ENCODE measurements around the gene PPP1R3G. TPM values are rescaled to one million over a fixed set of nuclear protein-coding genes. Genes with fewer than 3 reads are reported as not detected.

The PPP1R3G gene
- polyA plus RNA-seq, 1 donor from 2014 or later, result 0.23 TPM

GRCh38 chr6:5081955-5082354 lies 3.2 kb upstream of the PPP1R3G start:
- H3K36me3 Mint-ChIP-seq, result peaks cover 3% of the 10 kb centered on the region
- no peak overlapping the region for H3K27ac Mint-ChIP-seq
- H3K9me3 Mint-ChIP-seq, result no peaks in the 10 kb centered on the region
- peaks cover 19% of the 10 kb centered on the region for H3K27me3 Mint-ChIP-seq
- peak overlapping the region in 1 of 4 donors; percentile 50 for H3K4me3 Mint-ChIP-seq
- H3K4me1 Mint-ChIP-seq, result peaks cover 0 to 8% (median 5%) of the 10 kb centered on the region in 3 donors

DNA sequence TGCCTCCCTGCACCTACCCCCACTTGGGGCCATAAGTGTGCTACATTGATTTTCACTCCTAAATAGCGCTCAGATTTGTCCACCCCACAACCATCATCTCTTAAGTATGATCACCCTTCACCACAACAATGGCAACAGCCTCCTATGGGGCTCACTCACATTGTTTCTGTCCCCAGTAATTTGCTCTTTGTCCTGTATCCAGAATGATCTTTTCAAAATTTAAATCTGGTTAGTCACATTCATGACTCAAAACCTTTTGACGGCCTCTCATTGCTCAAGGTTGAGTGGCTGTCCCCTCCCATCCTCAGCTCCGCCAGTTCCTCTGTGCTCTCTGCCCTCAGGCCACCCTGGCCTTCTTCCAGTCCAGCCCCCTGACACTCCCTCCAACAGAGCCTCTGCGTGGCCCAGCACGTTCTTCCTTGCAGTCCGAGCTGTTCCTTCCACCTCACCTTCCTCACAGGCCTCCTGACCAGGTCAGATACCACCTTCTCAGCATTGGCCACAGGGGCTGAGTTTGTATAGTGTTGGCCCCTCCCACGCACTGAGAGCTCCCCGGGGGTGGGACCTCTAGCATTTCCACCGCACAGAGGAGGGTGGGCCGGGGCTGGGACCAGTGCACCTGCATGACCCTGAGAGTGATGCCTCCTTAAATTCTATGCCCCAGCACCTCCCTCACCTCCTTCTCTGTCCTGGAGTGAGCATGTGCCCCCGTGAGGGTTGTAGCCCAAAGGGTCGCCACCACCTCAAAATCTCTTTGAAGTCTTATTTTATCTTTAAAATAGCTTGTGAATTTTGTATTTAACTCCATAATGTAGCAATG lies 2.4 kb upstream of the PPP1R3G start:
- Mint-ChIP-seq H3K4me1 (peaks cover 0 to 11% (median 5%) of the 10 kb centered on the region in 3 donors), H3K27me3 (peaks cover 25% of the 10 kb centered on the region), H3K27ac (peak overlapping the region in 1 of 3 donors; percentile 83), H3K4me3 (peak overlapping the region in 2 of 4 donors; percentile 16 to 50), H3K9me3 (no peaks in the 10 kb centered on the region), H3K36me3 (peaks cover 3% of the 10 kb centered on the region)

DNA sequence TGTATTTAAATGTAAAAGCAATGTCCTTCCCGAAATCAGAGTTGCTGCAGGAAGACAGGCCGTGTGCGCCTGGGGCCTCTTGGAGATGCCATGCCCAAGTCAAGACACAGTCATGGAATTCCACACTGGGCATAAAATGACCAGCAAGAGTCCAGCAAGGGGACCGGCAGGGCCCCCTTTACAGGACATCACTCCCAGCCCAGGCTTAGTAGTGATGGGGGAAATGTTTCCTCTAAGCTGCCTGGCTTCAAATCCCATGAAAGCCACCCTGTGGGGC lies 1.9 kb upstream of the PPP1R3G start:
- H3K4me3 Mint-ChIP-seq, result peak overlapping the region in 2 of 4 donors; percentile 78 to 85
- peaks cover 0 to 11% (median 4%) of the 10 kb centered on the region in 3 donors for H3K4me1 Mint-ChIP-seq
- H3K27ac Mint-ChIP-seq, result no peak overlapping the region
- H3K9me3 Mint-ChIP-seq, result no peaks in the 10 kb centered on the region
- peaks cover 3% of the 10 kb centered on the region for H3K36me3 Mint-ChIP-seq
- H3K27me3 Mint-ChIP-seq, result peaks cover 26% of the 10 kb centered on the region

DNA sequence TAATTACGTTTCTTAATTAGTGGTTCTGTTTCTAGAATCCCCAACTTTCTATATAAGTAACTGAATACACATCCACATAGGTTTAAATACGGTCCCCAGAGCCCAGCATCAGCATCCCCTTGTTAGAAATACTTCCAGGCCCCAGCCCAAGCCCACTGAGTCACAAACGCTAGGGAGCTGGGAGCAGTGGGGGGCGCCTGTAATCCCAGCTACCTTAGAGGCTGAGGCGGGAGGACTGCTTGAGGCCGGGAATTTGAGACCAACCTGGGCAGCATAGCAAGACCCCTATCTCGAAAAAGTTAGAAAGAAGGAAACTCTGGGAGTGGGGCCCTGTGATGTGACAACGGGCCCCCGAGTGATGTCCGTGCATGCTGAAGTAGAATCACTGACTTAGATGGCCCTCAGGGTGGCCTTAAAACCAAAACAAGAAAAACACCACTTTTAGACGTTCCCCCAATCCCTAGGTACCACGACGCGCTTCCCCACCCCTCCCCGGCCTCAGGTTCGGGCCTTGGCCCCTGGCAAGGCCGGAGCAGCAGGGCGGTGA lies 1.3 kb upstream of the PPP1R3G start:
- H3K9me3 Mint-ChIP-seq, result no peaks in the 10 kb centered on the region
- H3K4me3 Mint-ChIP-seq, result peak overlapping the region; percentile 74 to 88 (median 82)
- H3K4me1 Mint-ChIP-seq, result peaks cover 0 to 11% (median 2%) of the 10 kb centered on the region in 3 donors
- peaks cover 3% of the 10 kb centered on the region for H3K36me3 Mint-ChIP-seq
- H3K27me3 Mint-ChIP-seq, result peaks cover 26% of the 10 kb centered on the region
- H3K27ac Mint-ChIP-seq, result no peak overlapping the region

GRCh38 chr6:5084360-5084780 lies 771 bp upstream of the PPP1R3G start:
- peaks cover 3% of the 10 kb centered on the region for H3K36me3 Mint-ChIP-seq

DNA sequence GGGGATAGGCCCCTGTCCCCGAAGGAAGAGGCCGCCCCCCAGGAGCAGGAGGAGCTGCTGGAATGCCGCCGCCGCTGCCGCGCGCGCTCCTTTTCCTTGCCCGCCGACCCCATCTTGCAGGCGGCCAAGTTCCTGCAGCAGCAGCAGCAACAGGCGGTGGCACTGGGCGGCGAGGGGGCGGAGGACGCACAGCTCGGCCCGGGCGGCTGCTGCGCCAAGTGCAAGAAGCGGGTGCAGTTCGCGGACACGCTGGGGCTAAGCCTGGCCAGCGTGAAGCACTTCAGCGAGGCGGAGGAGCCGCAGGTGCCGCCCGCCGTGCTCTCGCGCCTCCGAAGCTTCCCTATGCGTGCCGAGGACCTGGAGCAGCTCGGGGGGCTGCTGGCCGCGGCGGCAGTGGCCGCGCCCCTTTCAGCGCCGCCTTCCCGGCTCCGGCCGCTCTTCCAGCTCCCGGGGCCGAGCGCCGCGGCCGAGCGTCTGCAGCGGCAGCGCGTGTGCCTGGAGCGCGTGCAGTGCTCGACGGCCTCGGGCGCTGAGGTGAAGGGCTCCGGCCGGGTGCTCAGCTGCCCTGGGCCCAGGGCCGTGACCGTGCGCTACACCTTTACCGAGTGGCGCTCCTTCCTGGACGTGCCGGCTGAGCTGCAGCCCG lies 630 bp downstream of the PPP1R3G start:
- Mint-ChIP-seq H3K4me1 (peaks cover 7 to 24% (median 11%) of the 10 kb centered on the region in 3 donors), H3K4me3 (peak overlapping the region; percentile 63 to 84 (median 74)), H3K27ac (peak overlapping the region in 1 of 3 donors; percentile 10), H3K9me3 (no peaks in the 10 kb centered on the region), H3K36me3 (peaks cover 3% of the 10 kb centered on the region), H3K27me3 (peaks cover 30% of the 10 kb centered on the region)

More at GRCh38 chr6:5084360-5084780, 771 bp upstream of the PPP1R3G start:
- H3K27me3 Mint-ChIP-seq, result peaks cover 27% of the 10 kb centered on the region
- peak overlapping the region in 1 of 3 donors; percentile 76 for H3K27ac Mint-ChIP-seq
- peak overlapping the region; percentile 84 to 94 (median 90) for H3K4me3 Mint-ChIP-seq
- peaks cover 0 to 11% (median 2%) of the 10 kb centered on the region in 3 donors for H3K4me1 Mint-ChIP-seq
- no peaks in the 10 kb centered on the region for H3K9me3 Mint-ChIP-seq

GRCh38 chr6:5086294-5086890 lies 1.3 kb downstream of the PPP1R3G start:
- H3K27me3 Mint-ChIP-seq, result peaks cover 32% of the 10 kb centered on the region
- H3K36me3 Mint-ChIP-seq, result peaks cover 3% of the 10 kb centered on the region
- H3K4me1 Mint-ChIP-seq, result peaks cover 14 to 29% (median 16%) of the 10 kb centered on the region in 3 donors
- H3K4me3 Mint-ChIP-seq, result peak overlapping the region; percentile 52 to 77 (median 66)
- no peak overlapping the region for H3K27ac Mint-ChIP-seq
- H3K9me3 Mint-ChIP-seq, result no peaks in the 10 kb centered on the region

GRCh38 chr6:5087389-5087788 lies 2.2 kb downstream of the PPP1R3G start:
- peaks cover 3% of the 10 kb centered on the region for H3K36me3 Mint-ChIP-seq
- peak overlapping the region in 2 of 4 donors; percentile 53 to 77 for H3K4me3 Mint-ChIP-seq
- H3K9me3 Mint-ChIP-seq, result no peaks in the 10 kb centered on the region
- H3K4me1 Mint-ChIP-seq, result peaks cover 20 to 35% (median 23%) of the 10 kb centered on the region in 3 donors
- H3K27me3 Mint-ChIP-seq, result peaks cover 39% of the 10 kb centered on the region
- no peak overlapping the region for H3K27ac Mint-ChIP-seq

DNA sequence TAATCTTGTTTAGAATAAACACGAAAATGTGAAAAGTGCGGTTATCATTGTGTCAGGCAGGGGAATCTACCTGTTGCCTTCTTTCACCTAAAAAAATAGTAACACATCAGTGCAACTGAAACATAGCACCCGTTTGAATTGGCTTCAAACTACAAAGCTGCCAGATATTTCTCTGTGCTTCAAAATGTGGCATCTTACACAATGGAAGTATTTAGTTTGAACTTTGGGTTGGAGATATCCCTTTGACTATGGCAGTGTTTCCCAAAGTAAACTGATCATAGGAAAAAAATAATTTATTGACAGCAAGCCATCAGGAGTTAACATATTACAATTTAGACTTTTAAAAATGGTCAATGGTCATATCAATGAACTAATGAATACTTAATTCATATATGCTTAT lies 3.6 kb downstream of the PPP1R3G start:
- no peak overlapping the region for H3K4me3 Mint-ChIP-seq
- no peaks in the 10 kb centered on the region for H3K9me3 Mint-ChIP-seq
- no peaks in the 10 kb centered on the region for H3K36me3 Mint-ChIP-seq
- H3K27me3 Mint-ChIP-seq, result peaks cover 31% of the 10 kb centered on the region
- peaks cover 20 to 32% (median 23%) of the 10 kb centered on the region in 3 donors for H3K4me1 Mint-ChIP-seq
- no peak overlapping the region for H3K27ac Mint-ChIP-seq

- Mint-ChIP-seq H3K4me3 (no peak overlapping the region), H3K36me3 (no peaks in the 10 kb centered on the region), H3K4me1 (peaks cover 25 to 35% (median 27%) of the 10 kb centered on the region in 3 donors), H3K9me3 (no peaks in the 10 kb centered on the region), H3K27ac (no peak overlapping the region), H3K27me3 (peaks cover 31% of the 10 kb centered on the region)
These were observed 4.6 kb downstream of the PPP1R3G start for GRCh38 chr6:5089481-5090438.

DNA sequence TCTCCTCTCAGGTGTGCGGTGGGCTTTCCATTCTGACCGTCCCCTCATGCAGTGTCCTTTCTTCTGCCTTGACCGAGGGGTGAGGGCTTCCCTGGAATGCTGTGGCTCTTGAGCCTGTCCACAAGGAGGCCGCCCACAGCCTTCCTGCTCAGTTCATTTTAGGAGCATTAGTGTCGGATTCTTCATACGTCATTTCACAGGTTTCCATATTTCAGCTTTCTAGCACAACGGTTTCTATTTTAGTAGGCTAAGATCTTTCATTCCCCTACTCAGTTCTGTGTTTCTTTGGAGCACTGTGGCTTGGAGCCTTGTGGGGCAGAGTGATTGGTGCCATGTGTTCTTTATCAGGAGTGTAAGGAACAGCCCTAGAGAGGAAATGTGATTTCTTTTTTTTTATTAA lies 5.5 kb downstream of the PPP1R3G start:
- Mint-ChIP-seq H3K27me3 (peaks cover 31% of the 10 kb centered on the region), H3K4me3 (peak overlapping the region in 1 of 4 donors; percentile 14), H3K27ac (no peak overlapping the region), H3K4me1 (peaks cover 30 to 42% (median 33%) of the 10 kb centered on the region in 3 donors), H3K9me3 (no peaks in the 10 kb centered on the region), H3K36me3 (no peaks in the 10 kb centered on the region)

DNA sequence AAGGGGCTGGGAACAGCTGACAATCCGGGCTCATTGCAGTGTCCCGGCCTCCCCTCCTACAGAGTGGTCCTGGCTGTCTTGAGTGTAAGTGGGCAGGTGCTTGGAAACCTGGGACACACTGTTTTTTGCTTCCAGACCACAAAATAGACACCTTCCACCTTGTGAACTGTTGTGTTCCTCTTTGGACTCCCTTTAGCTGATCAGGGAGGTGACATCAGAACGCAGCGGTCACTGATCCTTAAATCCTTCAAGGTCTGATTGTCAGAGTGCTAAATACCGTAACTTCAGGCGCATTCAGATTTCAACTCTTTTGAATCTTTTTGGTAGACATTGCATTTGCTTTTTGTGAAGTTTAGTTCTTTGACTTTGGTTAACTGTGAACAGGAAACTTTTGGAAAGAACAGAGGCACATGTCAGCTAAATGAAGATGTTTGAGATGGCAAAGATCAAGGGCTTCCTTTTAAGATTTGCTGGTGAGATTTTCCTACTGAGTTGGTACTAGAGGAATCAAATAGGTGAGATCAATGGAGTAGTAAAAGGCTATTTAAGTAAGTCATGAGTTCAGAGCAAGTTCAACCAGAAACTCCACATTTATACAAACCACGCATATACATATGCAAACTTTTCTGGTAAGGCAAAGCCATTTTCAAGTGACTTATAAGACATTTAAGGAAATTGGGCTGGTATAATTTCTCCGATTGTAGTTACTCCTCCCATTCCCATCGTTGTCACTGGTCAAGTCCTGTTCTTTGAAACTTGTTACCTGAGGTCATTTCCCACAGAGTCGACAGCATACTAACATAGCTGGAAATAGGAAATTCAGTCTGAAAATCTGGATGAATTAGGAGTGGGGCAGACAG lies 6.3 kb downstream of the PPP1R3G start:
- H3K36me3 Mint-ChIP-seq, result no peaks in the 10 kb centered on the region
- peaks cover 34 to 40% (median 34%) of the 10 kb centered on the region in 3 donors for H3K4me1 Mint-ChIP-seq
- peak overlapping the region in 1 of 4 donors; percentile 1 for H3K4me3 Mint-ChIP-seq
- no peaks in the 10 kb centered on the region for H3K9me3 Mint-ChIP-seq
- peak overlapping the region in 1 of 3 donors; percentile 35 for H3K27ac Mint-ChIP-seq
- peaks cover 27% of the 10 kb centered on the region for H3K27me3 Mint-ChIP-seq

GRCh38 chr6:5093231-5094015 lies 8.3 kb downstream of the PPP1R3G start:
- H3K36me3 Mint-ChIP-seq, result no peaks in the 10 kb centered on the region
- H3K27me3 Mint-ChIP-seq, result peaks cover 14% of the 10 kb centered on the region
- no peak overlapping the region for H3K27ac Mint-ChIP-seq
- no peaks in the 10 kb centered on the region for H3K9me3 Mint-ChIP-seq
- no peak overlapping the region for H3K4me3 Mint-ChIP-seq
- peaks cover 38 to 40% (median 40%) of the 10 kb centered on the region in 3 donors for H3K4me1 Mint-ChIP-seq
